G401.6 (cell line): ENCODE measurements around the gene OR4F6.
"Not testable (repeated sequence)": the region's sequence is repeated elsewhere in the genome, so short reads cannot be mapped to it uniquely, and the experiment has no call there.

Source experiments
- FAIRE-seq: peaks from 2 replicates; lab custom pipeline; 2012; peaks lifted over from hg19 to GRCh38; lab: Jason Lieb, UNC

Gene OR4F6

GRCh38 chr15:101803209-101803608 is at the start of gene OR4F6:
OR4F6 (plus strand) TSS chr15:101803509; CDS start chr15:101805720, 2,211 bp downstream.
- FAIRE-seq: no peak

GRCh38 chr15:101764669-101765339 is 38.5 kb upstream of the OR4F6 start:
- not testable (repeated sequence) for FAIRE-seq

- FAIRE-seq: not testable (repeated sequence)
Observed at GRCh38 chr15:101765340-101765671, 38.0 kb upstream of the OR4F6 start.

- no peak for FAIRE-seq
Observed at GRCh38 chr15:101765772-101766456, 37.4 kb upstream of the OR4F6 start.

- FAIRE-seq: not testable (repeated sequence)
Observed at GRCh38 chr15:101767083-101767640, 36.1 kb upstream of the OR4F6 start.

- FAIRE-seq: no peak
Observed at GRCh38 chr15:101772921-101773320, 30.4 kb upstream of the OR4F6 start.

GRCh38 chr15:101773496-101774100 is 29.7 kb upstream of the OR4F6 start:
- FAIRE-seq: no peak

GRCh38 chr15:101775136-101775535 is 28.2 kb upstream of the OR4F6 start:
- FAIRE-seq: no peak

- FAIRE-seq: not testable (repeated sequence)
Observed at GRCh38 chr15:101778576-101778975, 24.7 kb upstream of the OR4F6 start.

- not testable (repeated sequence) for FAIRE-seq
Observed at GRCh38 chr15:101780225-101780624, 23.1 kb upstream of the OR4F6 start.

- no peak for FAIRE-seq
Observed at GRCh38 chr15:101781928-101782327, 21.4 kb upstream of the OR4F6 start.

- no peak for FAIRE-seq
Observed at GRCh38 chr15:101784644-101785043, 18.7 kb upstream of the OR4F6 start.

- not testable (repeated sequence) for FAIRE-seq
Observed at GRCh38 chr15:101786422-101786821, 16.9 kb upstream of the OR4F6 start.

GRCh38 chr15:101788001-101788400 is 15.3 kb upstream of the OR4F6 start:
- FAIRE-seq: not testable (repeated sequence)

GRCh38 chr15:101788503-101789269 is 14.6 kb upstream of the OR4F6 start:
- FAIRE-seq: not testable (repeated sequence)

GRCh38 chr15:101790748-101791147 is 12.6 kb upstream of the OR4F6 start:
- not testable (repeated sequence) for FAIRE-seq

GRCh38 chr15:101793981-101794380 is 9.3 kb upstream of the OR4F6 start:
- not testable (repeated sequence) for FAIRE-seq

- FAIRE-seq: no peak
Observed at GRCh38 chr15:101795455-101795854, 7.9 kb upstream of the OR4F6 start.

- no peak for FAIRE-seq
Observed at GRCh38 chr15:101799665-101800064, 3.6 kb upstream of the OR4F6 start.

GRCh38 chr15:101801048-101801447 is 2.3 kb upstream of the OR4F6 start:
- no peak for FAIRE-seq

- FAIRE-seq: no peak
Observed at GRCh38 chr15:101803676-101804075, 367 bp downstream of the OR4F6 start.

GRCh38 chr15:101804375-101804774 is 1.1 kb downstream of the OR4F6 start:
- FAIRE-seq: no peak
